ENCODE measurements around the gene CYP1A2.
A peak's percentile ranks its signal among the peaks of the same experiment; 100 is the strongest.

CYP1A2 gene

GRCh38 chr15:74798388-74799254 lies 50.0 kb downstream of the CYP1A2 start:
- peak; percentile 70 for DNase-seq (ENCODE audit: low spot score)
- in situ Hi-C loops (cut with MboI; ENCODE audit: low pct_unique_long_range_greater_than_20kb, low sequenced_read_pairs, unreplicated experiment): no loop called here

DNA sequence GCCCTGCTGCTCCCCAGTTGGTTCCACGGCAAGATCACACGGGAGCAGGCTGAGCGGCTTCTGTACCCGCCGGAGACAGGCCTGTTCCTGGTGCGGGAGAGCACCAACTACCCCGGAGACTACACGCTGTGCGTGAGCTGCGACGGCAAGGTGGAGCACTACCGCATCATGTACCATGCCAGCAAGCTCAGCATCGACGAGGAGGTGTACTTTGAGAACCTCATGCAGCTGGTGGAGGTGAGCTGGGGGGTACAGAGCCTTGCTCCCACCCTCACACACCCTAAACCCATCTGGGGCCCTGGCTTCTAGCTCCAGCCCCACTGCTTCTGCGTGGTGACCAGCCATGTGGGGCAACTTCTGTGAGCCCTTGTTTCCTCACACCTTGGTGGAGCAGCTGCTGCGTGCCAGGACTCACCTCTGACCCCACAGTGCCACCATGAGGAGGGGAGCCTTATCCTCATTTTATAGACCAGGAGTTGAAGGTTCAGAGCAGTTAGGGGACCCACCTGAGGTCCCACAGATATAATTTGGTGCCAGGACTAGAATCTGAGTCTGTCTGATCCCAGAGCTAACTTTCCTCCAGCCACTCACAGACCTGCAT lies 50.7 kb downstream of the CYP1A2 start:
- in situ Hi-C loops (cut with MboI; ENCODE audit: low pct_unique_long_range_greater_than_20kb, low sequenced_read_pairs, unreplicated experiment): no loop called here
- TF ChIP-seq, protein P1, sequence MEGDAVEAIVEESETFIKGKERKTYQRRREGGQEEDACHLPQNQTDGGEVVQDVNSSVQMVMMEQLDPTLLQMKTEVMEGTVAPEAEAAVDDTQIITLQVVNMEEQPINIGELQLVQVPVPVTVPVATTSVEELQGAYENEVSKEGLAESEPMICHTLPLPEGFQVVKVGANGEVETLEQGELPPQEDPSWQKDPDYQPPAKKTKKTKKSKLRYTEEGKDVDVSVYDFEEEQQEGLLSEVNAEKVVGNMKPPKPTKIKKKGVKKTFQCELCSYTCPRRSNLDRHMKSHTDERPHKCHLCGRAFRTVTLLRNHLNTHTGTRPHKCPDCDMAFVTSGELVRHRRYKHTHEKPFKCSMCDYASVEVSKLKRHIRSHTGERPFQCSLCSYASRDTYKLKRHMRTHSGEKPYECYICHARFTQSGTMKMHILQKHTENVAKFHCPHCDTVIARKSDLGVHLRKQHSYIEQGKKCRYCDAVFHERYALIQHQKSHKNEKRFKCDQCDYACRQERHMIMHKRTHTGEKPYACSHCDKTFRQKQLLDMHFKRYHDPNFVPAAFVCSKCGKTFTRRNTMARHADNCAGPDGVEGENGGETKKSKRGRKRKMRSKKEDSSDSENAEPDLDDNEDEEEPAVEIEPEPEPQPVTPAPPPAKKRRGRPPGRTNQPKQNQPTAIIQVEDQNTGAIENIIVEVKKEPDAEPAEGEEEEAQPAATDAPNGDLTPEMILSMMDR (IDR thresholded peaks at IDR 0.05; ENCODE audit: extremely low read depth, insufficient read depth, missing control alignments): peak; percentile 30
- DNase-seq (ENCODE audit: low spot score): no peak

More at GRCh38 chr15:74798388-74799254, 50.0 kb downstream of the CYP1A2 start:
- TF ChIP-seq, protein P1 (IDR thresholded peaks at IDR 0.05; ENCODE audit: extremely low read depth, insufficient read depth, missing control alignments): peak; percentile 45

DNA sequence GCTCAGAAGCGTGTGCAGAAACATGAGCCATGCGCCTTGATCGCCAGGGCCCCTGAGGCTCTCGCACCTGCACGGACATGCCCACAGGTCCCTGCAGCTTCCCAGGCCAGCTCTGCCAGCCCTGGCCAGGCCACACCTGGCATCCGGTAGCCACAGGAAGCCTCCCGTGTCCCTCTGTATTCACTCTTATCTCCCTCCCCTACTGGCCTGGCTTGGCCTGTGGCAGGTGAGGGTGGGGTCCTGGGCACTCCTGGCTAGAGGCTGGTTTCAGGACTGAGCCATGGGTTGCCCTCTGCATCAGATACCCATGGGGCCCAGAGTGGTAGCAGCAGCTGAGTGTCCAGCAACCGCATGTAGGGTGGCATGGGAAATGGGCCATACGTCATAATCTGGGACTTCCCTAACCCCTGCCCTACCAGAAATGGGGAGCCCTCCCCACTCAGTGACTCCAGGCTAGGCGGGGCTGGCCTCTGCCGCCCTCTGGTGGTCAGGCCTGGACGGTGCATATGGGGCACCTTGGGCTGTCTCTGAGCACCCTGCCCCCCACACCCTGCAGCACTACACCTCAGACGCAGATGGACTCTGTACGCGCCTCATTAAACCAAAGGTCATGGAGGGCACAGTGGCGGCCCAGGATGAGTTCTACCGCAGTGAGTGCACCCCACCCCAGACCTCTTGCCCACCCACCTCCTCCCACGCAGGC lies 51.4 kb downstream of the CYP1A2 start:
- TF ChIP-seq, protein P1 (IDR thresholded peaks at IDR 0.05; ENCODE audit: extremely low read depth, insufficient read depth, missing control alignments): peak; percentile 98
- DNase-seq (ENCODE audit: low spot score): peak; percentile 95
- in situ Hi-C loops (cut with MboI; ENCODE audit: low pct_unique_long_range_greater_than_20kb, low sequenced_read_pairs, unreplicated experiment): no loop called here

GRCh38 chr15:74800559-74801094 lies 52.0 kb downstream of the CYP1A2 start:
- in situ Hi-C loops (cut with MboI; ENCODE audit: low pct_unique_long_range_greater_than_20kb, low sequenced_read_pairs, unreplicated experiment): no loop called here

GRCh38 chr15:74801311-74801997 lies 52.8 kb downstream of the CYP1A2 start:
- TF ChIP-seq, protein P1 (IDR thresholded peaks at IDR 0.05; ENCODE audit: extremely low read depth, insufficient read depth, missing control alignments): no peak
- DNase-seq (ENCODE audit: low spot score): no peak
- in situ Hi-C loops (cut with MboI; ENCODE audit: low pct_unique_long_range_greater_than_20kb, low sequenced_read_pairs, unreplicated experiment): no loop called here

More at GRCh38 chr15:74800559-74801094, 52.0 kb downstream of the CYP1A2 start:
- TF ChIP-seq, protein P1 (IDR thresholded peaks at IDR 0.05; ENCODE audit: extremely low read depth, insufficient read depth, missing control alignments): no peak
- no peak for DNase-seq (ENCODE audit: low spot score)

DNA sequence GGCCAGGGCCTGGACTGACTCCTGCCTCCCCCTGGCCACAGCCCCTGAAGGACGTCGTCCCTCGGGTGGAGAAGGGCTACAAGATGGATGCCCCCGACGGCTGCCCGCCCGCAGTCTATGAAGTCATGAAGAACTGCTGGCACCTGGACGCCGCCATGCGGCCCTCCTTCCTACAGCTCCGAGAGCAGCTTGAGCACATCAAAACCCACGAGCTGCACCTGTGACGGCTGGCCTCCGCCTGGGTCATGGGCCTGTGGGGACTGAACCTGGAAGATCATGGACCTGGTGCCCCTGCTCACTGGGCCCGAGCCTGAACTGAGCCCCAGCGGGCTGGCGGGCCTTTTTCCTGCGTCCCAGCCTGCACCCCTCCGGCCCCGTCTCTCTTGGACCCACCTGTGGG lies 53.6 kb downstream of the CYP1A2 start:
- TF ChIP-seq, protein P1 (IDR thresholded peaks at IDR 0.05; ENCODE audit: extremely low read depth, insufficient read depth, missing control alignments): no peak
- in situ Hi-C loops (cut with MboI; ENCODE audit: low pct_unique_long_range_greater_than_20kb, low sequenced_read_pairs, unreplicated experiment): no loop called here
- no peak for DNase-seq (ENCODE audit: low spot score)
